ENCODE data around the gene EPHA3. TPM values are rescaled to one million over a fixed set of nuclear protein-coding genes. Genes with fewer than 3 reads are reported as not detected.

EPHA3 gene
- total and polyA plus RNA-seq, 2 donors (not counting 1 experiment from before 2014, with no cell fraction given), result 0.01 TPM; not detected in 1

GRCh38 chr3:89184151-89184995 is 77.0 kb downstream of the EPHA3 start:
- H3K27me3 Mint-ChIP-seq, result no peaks in the 10 kb centered on the region
- H3K79me2 ChIP-seq (ENCODE audit: control insufficient read depth, insufficient read depth, low read length), result no peaks in the 10 kb centered on the region
- H3K27ac Mint-ChIP-seq, result no peak overlapping the region
- no peaks in the 10 kb centered on the region for H3K27me3 ChIP-seq (replicated peaks in 1 of 4; ENCODE audit: control extremely low read depth in 1 of 4, control insufficient read depth in 3 of 4, insufficient read depth in 4 of 4, low read length in 3 of 4)
- ATAC-seq (ENCODE audit: low read depth) (no peak), DNase-seq (no peak)
- no peak overlapping the region for H3K4me2 ChIP-seq (replicated peaks; ENCODE audit: low read depth, low read length, poor library complexity, severe bottlenecking)
- no CpG with 5 or more reads among the region's 4 CpGs for WGBS (ENCODE audit: insufficient coverage)
- no peak overlapping the region for H3K27ac ChIP-seq (ENCODE audit: low read length in 2 of 2)
- no peak for TF ChIP-seq EZH2 (IDR thresholded peaks at IDR 0.05; ENCODE audit: borderline replicate concordance, insufficient read depth, low read depth, low read length, poor library complexity, severe bottlenecking)
- TF ChIP-seq CTCF (IDR thresholded peaks at IDR 0.05), result no peak
- no peak overlapping the region for H3K4me3 Mint-ChIP-seq
- no peaks in the 10 kb centered on the region for H3K4me1 Mint-ChIP-seq
- POLR2A ChIA-PET, result no interaction called here
- no peaks in the 10 kb centered on the region for H3K9me3 Mint-ChIP-seq (ENCODE audit: insufficient read depth)
- no peaks in the 10 kb centered on the region for H4K20me1 ChIP-seq (ENCODE audit: control insufficient read depth, insufficient read depth, low read length, poor library complexity, severe bottlenecking)
- H3K36me3 ChIP-seq (replicated peaks in 1 of 2; ENCODE audit: control extremely low read depth in 1 of 2, control insufficient read depth in 1 of 2, extremely low read depth in 1 of 2, insufficient read depth in 2 of 2, low read length in 1 of 2), result no peaks in the 10 kb centered on the region
- H3K4me1 ChIP-seq (ENCODE audit: control insufficient read depth in 2 of 2, insufficient read depth in 2 of 2, low read length in 2 of 2), result no peaks in the 10 kb centered on the region
- intact Hi-C loops (cut with micrococcal nuclease), result no loop called here
- no peak overlapping the region for H2AFZ ChIP-seq (ENCODE audit: insufficient read depth, low read depth, low read length, poor library complexity, severe bottlenecking)
- no peaks in the 10 kb centered on the region for H3K9me3 ChIP-seq (ENCODE audit: control extremely low read depth in 1 of 3, control insufficient read depth in 2 of 3, insufficient read depth in 1 of 3, low read length in 2 of 3)
- H3K9ac ChIP-seq (ENCODE audit: low read length), result no peak overlapping the region
- H3K4me3 ChIP-seq (ENCODE audit: control extremely low read depth in 1 of 5, extremely low read depth in 1 of 5, insufficient read depth in 1 of 5, low read depth in 2 of 5, low read length in 4 of 5), result no peak overlapping the region
- CTCF ChIA-PET, result no interaction called here

- ATAC-seq (ENCODE audit: low read depth), result no peak
- Histone ChIP-seq H3K27ac (ENCODE audit: low read length in 2 of 2) (no peak overlapping the region), H3K9me3 (ENCODE audit: control extremely low read depth in 1 of 3, control insufficient read depth in 2 of 3, insufficient read depth in 1 of 3, low read length in 2 of 3) (no peaks in the 10 kb centered on the region), H3K4me1 (ENCODE audit: control insufficient read depth in 2 of 2, insufficient read depth in 2 of 2, low read length in 2 of 2) (no peaks in the 10 kb centered on the region), H3K27me3 (replicated peaks in 1 of 4; ENCODE audit: control extremely low read depth in 1 of 4, control insufficient read depth in 3 of 4, insufficient read depth in 4 of 4, low read length in 3 of 4) (no peaks in the 10 kb centered on the region), H3K9ac (ENCODE audit: low read length) (no peak overlapping the region), H4K20me1 (ENCODE audit: control insufficient read depth, insufficient read depth, low read length, poor library complexity, severe bottlenecking) (no peaks in the 10 kb centered on the region), H2AFZ (ENCODE audit: insufficient read depth, low read depth, low read length, poor library complexity, severe bottlenecking) (no peak overlapping the region), H3K4me3 (ENCODE audit: control extremely low read depth in 1 of 5, extremely low read depth in 1 of 5, insufficient read depth in 1 of 5, low read depth in 2 of 5, low read length in 4 of 5) (no peak overlapping the region), H3K4me2 (replicated peaks; ENCODE audit: low read depth, low read length, poor library complexity, severe bottlenecking) (no peak overlapping the region), H3K79me2 (ENCODE audit: control insufficient read depth, insufficient read depth, low read length) (no peaks in the 10 kb centered on the region), H3K36me3 (replicated peaks in 1 of 2; ENCODE audit: control extremely low read depth in 1 of 2, control insufficient read depth in 1 of 2, extremely low read depth in 1 of 2, insufficient read depth in 2 of 2, low read length in 1 of 2) (no peaks in the 10 kb centered on the region)
- H3K4me3 Mint-ChIP-seq, result no peak overlapping the region
- WGBS (ENCODE audit: insufficient coverage), result no CpG with 5 or more reads among the region's 4 CpGs
- H3K4me1 Mint-ChIP-seq, result no peaks in the 10 kb centered on the region
- no peaks in the 10 kb centered on the region for H3K9me3 Mint-ChIP-seq (ENCODE audit: insufficient read depth)
- DNase-seq, result no peak
- ChIA-PET CTCF (no interaction called here), POLR2A (no interaction called here)
- H3K27ac Mint-ChIP-seq, result no peak overlapping the region
- H3K27me3 Mint-ChIP-seq, result no peaks in the 10 kb centered on the region
- no peak for TF ChIP-seq EZH2 (IDR thresholded peaks at IDR 0.05; ENCODE audit: borderline replicate concordance, insufficient read depth, low read depth, low read length, poor library complexity, severe bottlenecking)
- no peak for TF ChIP-seq CTCF (IDR thresholded peaks at IDR 0.05)
- intact Hi-C loops (cut with micrococcal nuclease), result no loop called here
These were observed 79.0 kb downstream of the EPHA3 start for GRCh38 chr3:89186456-89186855.

Measured in B cell (primary cell).